ENCODE results near the gene HOGA1.

- TF ChIP-seq, protein P1, sequence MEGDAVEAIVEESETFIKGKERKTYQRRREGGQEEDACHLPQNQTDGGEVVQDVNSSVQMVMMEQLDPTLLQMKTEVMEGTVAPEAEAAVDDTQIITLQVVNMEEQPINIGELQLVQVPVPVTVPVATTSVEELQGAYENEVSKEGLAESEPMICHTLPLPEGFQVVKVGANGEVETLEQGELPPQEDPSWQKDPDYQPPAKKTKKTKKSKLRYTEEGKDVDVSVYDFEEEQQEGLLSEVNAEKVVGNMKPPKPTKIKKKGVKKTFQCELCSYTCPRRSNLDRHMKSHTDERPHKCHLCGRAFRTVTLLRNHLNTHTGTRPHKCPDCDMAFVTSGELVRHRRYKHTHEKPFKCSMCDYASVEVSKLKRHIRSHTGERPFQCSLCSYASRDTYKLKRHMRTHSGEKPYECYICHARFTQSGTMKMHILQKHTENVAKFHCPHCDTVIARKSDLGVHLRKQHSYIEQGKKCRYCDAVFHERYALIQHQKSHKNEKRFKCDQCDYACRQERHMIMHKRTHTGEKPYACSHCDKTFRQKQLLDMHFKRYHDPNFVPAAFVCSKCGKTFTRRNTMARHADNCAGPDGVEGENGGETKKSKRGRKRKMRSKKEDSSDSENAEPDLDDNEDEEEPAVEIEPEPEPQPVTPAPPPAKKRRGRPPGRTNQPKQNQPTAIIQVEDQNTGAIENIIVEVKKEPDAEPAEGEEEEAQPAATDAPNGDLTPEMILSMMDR (IDR thresholded peaks at IDR 0.05 in 4 of 5, conservative IDR thresholded peaks at IDR 0.05 in 1 of 5) = no peak
- no peak for TF ChIP-seq POLR2A (IDR thresholded peaks at IDR 0.05)
Observed at GRCh38 chr10:97570146-97570788, 13.9 kb upstream of the HOGA1 start.
